SJSA1 (cell line): Measurements from ENCODE around the gene CASP3. TPM values are rescaled to one million over a fixed set of nuclear protein-coding genes. Genes with fewer than 3 reads are reported as not detected.
A peak's percentile ranks its signal among the peaks of the same experiment; 100 is the strongest.

Source experiments
- DNase-seq, 2 experiments: peaks; one replicate each; pipeline ENCODE4 v3.0.0-alpha.2; 2015 to 2020; ENCODE audit warnings: low spot score in 2 of 2, low read depth in 1 of 2
- H3K27ac ChIP-seq: fragments of 250-450 bp; sonication (Bioruptor Pico); 2 replicates; pipeline ENCODE4 v1.5.1; 2020; ENCODE audit warnings: mild to moderate bottlenecking, moderate library complexity
- H3K27me3 ChIP-seq: fragments of 250-450 bp; sonication (Bioruptor Pico); replicated peaks from 2 replicates; pipeline ENCODE4 v1.5.1; 2020; ENCODE audit warnings: mild to moderate bottlenecking, moderate library complexity
- H3K36me3 ChIP-seq: fragments of 250-450 bp; sonication (Bioruptor Pico); 2 replicates; pipeline ENCODE4 v1.5.1; 2020; ENCODE audit warnings: mild to moderate bottlenecking
- H3K4me1 ChIP-seq: fragments of 250-450 bp; sonication (Bioruptor Pico); replicated peaks from 2 replicates; pipeline ENCODE4 v1.6.1; 2021; ENCODE audit warnings: mild to moderate bottlenecking
- H3K4me3 ChIP-seq: fragments of 250-450 bp; sonication (Bioruptor Pico); 2 replicates; pipeline ENCODE4 v1.5.1; 2020; ENCODE audit warnings: mild to moderate bottlenecking
- H3K9me3 ChIP-seq: fragments of 250-450 bp; sonication (Bioruptor Pico); replicated peaks from 2 replicates; pipeline ENCODE4 v1.5.1; 2020; ENCODE audit warnings: mild to moderate bottlenecking
- total RNA-seq: library from RNA; depleted of rRNA; stranded (reverse); fragments of >200 nt; shearing (Covaris generic); gene quantifications from 2 replicates; pipeline ENCODE4 v1.2.3, GENCODE V29; 2014; rRNA removed

Gene CASP3
- total RNA-seq = 46.5 and 58.6 TPM in 2 replicates

DNA sequence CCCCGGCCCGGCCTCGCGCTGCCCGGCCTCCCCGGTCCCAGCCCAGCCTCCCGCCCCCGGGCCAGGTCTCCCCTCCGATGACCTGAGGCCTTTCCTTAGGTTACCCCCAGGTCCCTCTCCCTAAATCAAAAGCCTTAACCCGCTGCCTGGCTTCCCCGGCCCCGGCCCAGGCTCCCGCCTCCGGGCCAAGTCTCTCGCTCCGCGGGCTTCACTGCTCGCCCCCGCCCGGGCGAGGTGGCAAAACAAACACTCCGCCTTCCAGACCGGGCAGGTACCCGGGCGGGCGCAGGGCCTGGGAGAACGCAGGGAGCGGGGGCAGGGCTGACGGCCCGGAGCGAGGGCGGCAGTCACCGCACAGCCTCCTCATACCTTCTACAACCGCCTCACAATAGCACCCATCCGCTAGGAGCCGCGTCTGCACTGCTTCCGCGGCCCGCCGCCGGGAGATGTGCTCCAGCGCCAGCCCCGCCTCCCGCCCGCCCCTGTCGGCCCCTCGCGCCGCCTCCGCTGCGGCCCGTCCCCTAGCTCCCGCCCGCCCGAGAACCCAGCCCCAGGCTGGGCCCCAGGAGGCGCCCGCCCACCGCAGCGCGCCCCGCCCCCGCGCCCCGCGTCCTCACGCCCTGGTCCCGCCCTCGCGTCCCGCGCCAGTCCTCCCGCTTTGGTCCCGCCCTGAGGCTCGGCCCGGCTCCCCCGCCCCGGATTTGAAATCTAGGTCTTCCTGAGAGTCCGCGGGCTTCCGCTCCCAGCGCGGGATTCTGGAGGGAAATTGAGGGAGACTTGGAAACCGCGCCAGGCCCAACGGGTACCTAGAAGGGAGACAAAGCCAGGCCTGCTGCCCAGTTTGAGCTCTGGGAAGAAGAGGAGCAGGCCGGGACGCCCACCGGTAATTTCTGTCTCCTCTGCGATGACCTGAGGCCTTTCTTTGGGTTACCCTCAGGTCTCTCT lies at the start of gene CASP3, which contains the start of gene PRIMPOL:
Gene CASP3 (minus strand): TSS at position 422 of the 945 bp plus-strand sequence. CDS start 10,994 bp downstream, outside the sequence.
Gene PRIMPOL (plus strand): TSS at position 713 of the 945 bp plus-strand sequence. CDS start 7,403 bp downstream, outside the sequence.
- peak; percentile 81 to 97 for DNase-seq
- Histone ChIP-seq H3K36me3 (peaks cover 37% of the 10 kb centered on the region), H3K4me3 (peak within 1 kb of the TSS; percentile 83), H3K9me3 (0 out of 2 replicates have a peak, but pooled peaks cover 4% of the 10 kb centered on the region), H3K4me1 (peaks cover 37% of the 10 kb centered on the region), H3K27ac (peak within 1 kb of the TSS; percentile 99), H3K27me3 (no peaks in the 10 kb centered on the region)

GRCh38 chr4:184697956-184698355 lies 48.7 kb upstream of the CASP3 start:
- no peak overlapping the region for H3K27ac ChIP-seq
- DNase-seq = no peak
- H3K4me3 ChIP-seq = no peak overlapping the region
- H3K36me3 ChIP-seq = peaks cover 81% of the 10 kb centered on the region
- H3K27me3 ChIP-seq = no peaks in the 10 kb centered on the region
- no peaks in the 10 kb centered on the region for H3K4me1 ChIP-seq
- no peaks in the 10 kb centered on the region for H3K9me3 ChIP-seq

DNA sequence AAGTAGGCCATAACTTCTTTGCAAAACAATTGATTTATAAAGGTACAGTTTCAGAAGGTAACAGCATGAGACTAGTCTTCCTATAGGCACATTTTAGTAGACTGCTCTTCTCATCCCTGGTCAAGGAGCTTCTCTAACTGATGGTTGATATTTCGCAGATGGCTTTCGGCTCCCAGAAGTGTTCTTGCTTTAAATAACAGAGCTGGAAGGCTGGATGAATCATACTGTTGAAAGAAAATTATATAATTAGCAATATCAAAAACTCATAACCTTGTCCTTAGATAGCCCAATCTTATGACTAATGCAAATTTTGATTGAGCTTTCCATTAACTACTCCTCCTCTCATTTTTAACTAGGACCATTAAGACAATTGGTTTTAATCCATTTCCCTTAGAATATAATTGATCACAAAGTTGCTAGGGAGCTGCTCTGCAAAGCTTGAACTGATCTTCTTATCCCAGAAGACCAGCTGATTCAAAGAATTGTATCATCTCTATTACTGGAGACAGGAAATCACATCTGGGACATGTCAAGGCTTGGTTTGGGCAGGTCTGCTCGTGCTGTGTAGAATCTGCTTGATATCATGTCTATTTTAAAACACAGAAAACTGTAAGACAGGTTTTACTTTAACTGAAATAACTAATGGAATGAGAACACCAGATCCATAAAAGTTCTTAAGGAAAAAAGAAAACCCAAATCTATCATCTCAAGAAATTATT lies 46.1 kb upstream of the CASP3 start:
- no peak for DNase-seq
- H3K4me3 ChIP-seq = no peak overlapping the region
- H3K4me1 ChIP-seq = no peaks in the 10 kb centered on the region
- H3K9me3 ChIP-seq = no peaks in the 10 kb centered on the region
- H3K36me3 ChIP-seq = peaks cover 63% of the 10 kb centered on the region
- H3K27me3 ChIP-seq = no peaks in the 10 kb centered on the region
- H3K27ac ChIP-seq = no peak overlapping the region

DNA sequence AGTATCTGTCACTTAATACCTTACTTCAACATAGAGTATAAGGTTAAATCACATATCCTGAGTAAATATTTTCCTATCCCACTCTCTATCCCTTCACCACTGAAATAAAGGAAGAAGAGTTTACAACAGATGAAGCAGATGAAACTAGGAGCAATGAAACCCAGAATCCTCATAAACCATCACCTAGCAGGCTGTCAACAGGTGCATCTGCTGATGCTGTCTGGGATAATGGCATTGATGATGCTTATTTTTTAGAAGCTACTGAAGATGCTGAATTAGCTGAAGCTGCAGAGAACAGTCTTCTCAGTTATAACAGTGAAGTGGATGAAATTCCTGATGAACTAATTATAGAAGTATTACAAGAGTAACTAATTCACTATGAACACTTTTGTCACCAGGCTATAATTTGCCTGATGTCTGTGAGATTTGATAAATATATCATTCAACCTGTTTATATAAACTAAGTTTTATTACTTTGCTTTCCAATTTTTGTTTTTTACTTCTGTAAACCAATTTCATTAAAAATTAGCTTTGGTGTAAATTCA lies 45.2 kb upstream of the CASP3 start:
- no peak overlapping the region for H3K27ac ChIP-seq
- DNase-seq = no peak
- peaks cover 56% of the 10 kb centered on the region for H3K36me3 ChIP-seq
- H3K27me3 ChIP-seq = no peaks in the 10 kb centered on the region
- no peak overlapping the region for H3K4me3 ChIP-seq
- no peaks in the 10 kb centered on the region for H3K4me1 ChIP-seq
- no peaks in the 10 kb centered on the region for H3K9me3 ChIP-seq

GRCh38 chr4:184693056-184693455 lies 43.8 kb upstream of the CASP3 start:
- Histone ChIP-seq H3K36me3 (peaks cover 55% of the 10 kb centered on the region), H3K27ac (no peak overlapping the region), H3K4me1 (peaks cover 7% of the 10 kb centered on the region), H3K9me3 (no peaks in the 10 kb centered on the region), H3K27me3 (no peaks in the 10 kb centered on the region), H3K4me3 (no peak overlapping the region)
- no peak for DNase-seq

DNA sequence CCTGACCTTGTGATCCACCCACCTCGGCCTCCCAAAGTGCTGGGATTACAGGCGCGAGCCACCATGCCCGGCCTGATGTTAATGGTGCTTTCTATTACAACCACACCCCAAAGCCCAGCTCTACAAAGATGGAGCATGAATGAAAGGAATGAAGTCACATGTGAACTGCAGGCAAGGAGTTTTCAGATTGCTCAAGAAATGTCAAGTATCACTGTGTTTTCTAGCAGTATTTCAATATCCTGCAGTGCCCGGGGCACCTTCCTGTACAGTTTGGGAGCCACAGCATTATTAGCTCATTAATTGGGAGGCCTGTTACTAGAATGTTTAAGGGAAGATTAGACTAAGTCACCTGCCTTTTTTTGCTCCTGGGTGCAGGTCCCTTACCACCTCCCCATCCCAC lies 40.4 kb upstream of the CASP3 start:
- H3K4me1 ChIP-seq = peaks cover 9% of the 10 kb centered on the region
- no peak overlapping the region for H3K4me3 ChIP-seq
- H3K9me3 ChIP-seq = no peaks in the 10 kb centered on the region
- peaks cover 26% of the 10 kb centered on the region for H3K36me3 ChIP-seq
- DNase-seq = no peak
- no peaks in the 10 kb centered on the region for H3K27me3 ChIP-seq
- no peak overlapping the region for H3K27ac ChIP-seq

- H3K4me3 ChIP-seq = no peak overlapping the region
- H3K27ac ChIP-seq = peak overlapping the region; percentile 40
- peaks cover 9% of the 10 kb centered on the region for H3K4me1 ChIP-seq
- peak; percentile 31 to 66 for DNase-seq
- no peaks in the 10 kb centered on the region for H3K27me3 ChIP-seq
- no peaks in the 10 kb centered on the region for H3K9me3 ChIP-seq
- peaks cover 13% of the 10 kb centered on the region for H3K36me3 ChIP-seq
Measured at GRCh38 chr4:184688447-184688846, 39.2 kb upstream of the CASP3 start.

DNA sequence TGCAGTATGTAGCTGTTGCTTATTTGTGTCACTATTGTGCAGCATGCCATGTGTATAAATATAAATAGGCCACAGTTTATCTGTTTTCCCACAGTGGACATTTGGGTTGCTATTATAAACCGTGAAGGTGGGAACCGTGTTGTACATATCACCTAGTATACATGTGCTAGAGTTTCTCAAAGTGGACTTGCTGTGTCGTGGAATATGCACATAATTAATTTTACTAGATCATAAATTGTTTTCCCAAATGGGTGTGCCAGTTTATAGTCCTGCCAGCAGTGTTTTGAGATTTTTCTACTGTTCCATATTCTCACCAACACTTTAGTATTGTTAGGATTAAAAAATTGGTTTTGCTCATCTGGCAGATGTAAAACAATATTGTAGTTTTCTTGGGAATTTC lies 38.8 kb upstream of the CASP3 start:
- Histone ChIP-seq H3K4me1 (peaks cover 9% of the 10 kb centered on the region), H3K36me3 (peaks cover 9% of the 10 kb centered on the region), H3K9me3 (no peaks in the 10 kb centered on the region), H3K27ac (peak overlapping the region; percentile 38), H3K27me3 (no peaks in the 10 kb centered on the region), H3K4me3 (no peak overlapping the region)
- no peak for DNase-seq

DNA sequence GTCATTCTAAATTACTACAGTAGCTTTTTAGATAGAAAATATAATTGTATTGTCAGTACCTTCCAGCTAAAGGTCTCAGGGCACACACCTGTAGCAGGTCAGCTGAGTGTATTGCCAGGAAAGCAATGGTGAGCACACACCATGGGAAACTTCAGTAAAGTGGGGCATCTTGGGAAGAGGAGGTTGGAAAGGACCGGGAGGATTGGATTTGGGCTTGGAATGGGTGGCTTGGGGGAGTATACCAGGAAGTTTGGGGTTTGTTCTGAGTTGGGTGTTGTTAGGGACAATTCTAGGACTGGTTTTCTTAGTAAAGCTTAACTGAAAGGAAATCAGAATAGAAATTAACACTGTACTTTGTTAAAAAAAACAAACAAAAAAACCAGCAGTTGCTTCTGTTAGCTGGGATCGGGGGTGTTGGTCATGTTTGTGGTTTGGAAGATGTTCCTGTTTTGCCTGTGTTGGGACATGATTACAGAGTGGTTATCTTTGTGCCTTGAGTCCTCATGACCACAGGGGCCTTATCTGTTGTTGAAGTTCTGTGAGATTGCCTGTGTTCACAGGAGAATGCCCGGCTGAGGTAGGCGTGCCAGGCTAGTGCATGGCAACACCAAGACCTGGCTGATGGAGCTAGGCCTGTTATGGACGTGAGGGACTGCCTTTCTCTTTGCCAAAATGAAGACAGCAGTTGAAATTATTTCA lies 35.4 kb upstream of the CASP3 start:
- Histone ChIP-seq H3K9me3 (no peaks in the 10 kb centered on the region), H3K4me3 (no peak overlapping the region), H3K4me1 (peaks cover 9% of the 10 kb centered on the region), H3K27me3 (no peaks in the 10 kb centered on the region), H3K27ac (no peak overlapping the region), H3K36me3 (no peaks in the 10 kb centered on the region)
- no peak for DNase-seq

DNA sequence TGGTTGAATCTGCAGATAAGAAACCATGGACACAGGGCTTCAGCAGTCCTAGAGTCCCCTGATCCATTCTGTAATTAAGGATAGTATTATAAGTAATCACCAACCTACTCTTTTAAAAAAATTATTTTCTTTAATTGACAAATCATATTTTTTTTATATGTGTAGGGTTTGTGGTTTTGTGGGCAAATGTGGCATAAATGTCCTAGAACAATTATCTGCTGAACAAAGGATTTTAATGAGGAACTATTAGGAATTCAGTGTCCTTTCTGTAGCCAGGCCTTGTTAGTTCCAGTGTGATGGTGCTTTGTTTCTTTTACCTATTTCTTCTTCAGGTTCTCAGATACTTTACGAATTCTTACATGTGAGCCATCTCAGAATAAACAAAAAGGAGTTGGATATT lies 32.7 kb upstream of the CASP3 start:
- Histone ChIP-seq H3K9me3 (no peaks in the 10 kb centered on the region), H3K27ac (no peak overlapping the region), H3K4me1 (no peaks in the 10 kb centered on the region), H3K4me3 (no peak overlapping the region), H3K36me3 (no peaks in the 10 kb centered on the region), H3K27me3 (no peaks in the 10 kb centered on the region)
- no peak for DNase-seq

DNA sequence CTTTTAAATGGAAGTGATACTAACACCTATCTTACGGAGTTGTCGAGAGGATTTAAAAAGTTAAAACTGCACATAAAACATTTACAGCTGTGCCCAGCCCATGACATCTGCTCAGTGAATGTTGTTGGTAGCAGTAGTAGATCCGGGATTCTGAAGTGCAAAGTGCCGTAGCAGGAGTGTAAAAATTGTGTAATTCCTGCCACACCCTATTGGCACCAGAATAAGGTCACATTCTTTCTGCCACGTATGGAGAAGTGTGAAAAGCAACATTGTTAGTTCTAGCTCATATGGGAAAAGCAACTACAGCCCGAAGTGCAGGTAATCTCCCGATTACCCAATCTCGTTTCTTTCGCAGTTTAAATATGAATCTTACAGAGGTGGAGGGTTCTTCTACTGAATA lies 31.5 kb upstream of the CASP3 start:
- Histone ChIP-seq H3K27ac (no peak overlapping the region), H3K4me1 (no peaks in the 10 kb centered on the region), H3K4me3 (no peak overlapping the region), H3K27me3 (no peaks in the 10 kb centered on the region), H3K9me3 (no peaks in the 10 kb centered on the region), H3K36me3 (no peaks in the 10 kb centered on the region)
- DNase-seq = no peak

DNA sequence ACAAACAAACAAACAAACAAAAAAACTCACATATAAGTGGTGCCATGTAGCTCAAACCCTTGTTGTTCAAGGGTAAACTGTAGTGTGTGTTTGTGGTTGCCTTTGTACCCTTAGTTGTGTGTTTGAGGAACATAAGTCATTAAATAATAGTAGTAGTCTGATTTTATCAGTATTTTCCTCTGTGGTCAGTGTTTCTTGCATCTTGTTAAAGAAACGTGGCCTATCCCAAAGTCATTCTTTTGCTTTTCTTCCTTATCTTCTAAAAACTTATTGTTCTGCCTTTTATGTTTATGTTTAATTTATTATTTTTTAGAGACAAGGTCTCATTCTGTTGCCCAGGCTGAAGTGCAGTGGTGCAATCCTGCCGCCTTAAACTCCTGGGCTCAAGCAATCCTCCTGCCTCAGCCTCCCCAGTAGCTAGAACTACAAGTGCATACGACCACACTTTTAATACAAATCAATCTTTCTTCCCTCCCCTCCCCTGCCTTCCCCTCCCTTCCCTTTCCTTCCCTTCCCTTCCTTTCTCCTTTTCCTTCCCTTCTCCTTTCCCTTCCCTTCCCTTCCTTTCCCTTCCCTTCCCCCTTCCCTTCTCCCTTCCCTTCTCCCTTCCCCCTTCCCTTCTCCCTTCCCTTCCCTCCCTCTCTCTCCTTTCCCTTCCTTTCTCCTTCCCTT lies 26.7 kb upstream of the CASP3 start:
- Histone ChIP-seq H3K36me3 (peaks cover 13% of the 10 kb centered on the region; the same call in 1 of the 2 replicates), H3K4me3 (no peak overlapping the region), H3K9me3 (no peaks in the 10 kb centered on the region), H3K27me3 (no peaks in the 10 kb centered on the region), H3K4me1 (no peaks in the 10 kb centered on the region), H3K27ac (no peak overlapping the region)
- DNase-seq = no peak

- H3K27ac ChIP-seq = no peak overlapping the region
- no peak for DNase-seq
- no peaks in the 10 kb centered on the region for H3K9me3 ChIP-seq
- no peaks in the 10 kb centered on the region for H3K4me1 ChIP-seq
- H3K36me3 ChIP-seq = peaks cover 15% of the 10 kb centered on the region
- no peaks in the 10 kb centered on the region for H3K27me3 ChIP-seq
- no peak overlapping the region for H3K4me3 ChIP-seq
Measured at GRCh38 chr4:184675018-184675417, 25.8 kb upstream of the CASP3 start.
